Fibroblast of skin of left biceps (primary cell): ENCODE results near the gene RPIA.
"Not testable (repeated sequence)": the region's sequence is repeated elsewhere in the genome, so short reads cannot be mapped to it uniquely, and the experiment has no call there.

Source experiments
- DNase-seq, 2 experiments: peaks; one replicate each; pipeline ENCODE4 v3.0.0-alpha.2; 2013; ENCODE audit warnings: low read depth in 2 of 2

Gene RPIA

DNA sequence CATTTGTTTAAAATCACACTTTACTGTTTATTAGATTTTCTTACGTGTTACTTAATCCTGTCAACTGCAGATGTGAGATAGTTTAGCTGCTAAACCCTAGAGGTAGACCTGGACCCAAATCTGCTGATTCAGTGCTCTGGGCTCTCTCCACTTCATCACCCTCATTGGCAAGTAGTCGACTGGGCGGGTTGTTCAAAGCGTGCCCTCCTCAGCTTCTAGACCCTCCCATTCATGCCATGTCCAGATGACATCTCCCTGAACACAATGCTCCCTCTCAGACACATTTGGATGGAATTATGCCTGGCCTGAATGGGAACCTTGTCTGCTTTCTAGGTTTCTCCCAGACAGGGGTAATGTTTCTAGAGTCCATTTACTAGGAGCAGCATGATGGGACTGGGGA lies 43.7 kb downstream of the RPIA start:
- DNase-seq, result no peak

DNA sequence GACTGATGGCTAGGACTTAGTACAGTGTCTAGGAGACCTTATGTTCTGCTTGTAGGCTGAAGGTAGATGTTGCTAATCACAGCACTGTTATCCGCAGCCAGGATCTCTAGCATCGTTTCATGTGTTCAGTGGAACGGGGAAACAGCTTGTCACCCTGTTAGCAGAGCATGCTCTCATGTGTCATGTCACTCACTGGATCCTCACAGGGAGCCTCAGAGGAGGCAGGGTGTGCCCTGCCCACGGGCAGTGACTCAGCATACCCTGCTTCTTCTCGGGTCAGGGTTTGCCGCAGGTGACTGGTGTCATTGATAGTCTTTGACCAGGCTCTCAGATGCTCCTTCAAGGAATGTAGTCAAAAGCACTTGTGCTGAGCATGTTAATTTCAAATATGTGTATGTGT lies 44.4 kb downstream of the RPIA start:
- no peak for DNase-seq

DNA sequence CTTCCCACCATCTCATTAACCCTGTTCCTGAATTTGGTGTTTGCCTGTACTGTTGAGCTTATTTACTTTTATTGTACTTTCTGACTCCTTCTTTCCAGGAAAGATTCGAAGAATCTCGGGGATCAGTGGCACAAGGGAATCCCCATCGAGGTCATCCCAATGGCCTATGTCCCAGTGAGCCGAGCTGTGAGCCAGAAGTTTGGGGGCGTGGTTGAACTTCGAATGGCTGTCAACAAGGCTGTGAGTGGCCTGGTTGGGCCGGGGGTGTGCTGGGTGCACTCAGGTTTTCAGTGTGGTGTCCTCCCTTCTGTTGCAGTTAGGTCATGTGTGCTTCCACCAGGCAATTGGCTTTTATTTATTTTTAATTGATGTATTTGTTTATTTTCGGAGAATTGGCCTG lies 45.0 kb downstream of the RPIA start:
- no peak for DNase-seq

DNA sequence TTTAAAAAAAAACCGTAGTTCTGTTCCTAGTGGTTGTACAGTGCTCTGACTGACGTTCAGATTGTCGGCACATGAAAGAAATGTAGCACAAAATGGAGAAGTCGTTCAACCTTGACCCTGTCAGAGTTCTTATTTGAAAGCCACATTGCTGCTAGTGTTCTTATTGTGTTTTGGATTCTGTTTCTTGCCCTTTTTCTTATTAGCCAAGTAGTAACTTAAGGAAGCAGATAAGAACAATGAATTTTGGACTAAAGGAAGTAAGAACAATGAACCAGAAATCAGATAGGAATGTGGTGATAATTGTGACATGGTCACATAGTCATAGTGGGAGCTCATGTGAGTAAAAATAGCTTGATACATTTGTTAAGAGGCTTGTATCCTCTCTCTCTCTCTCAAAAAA lies 45.9 kb downstream of the RPIA start:
- DNase-seq, result no peak

DNA sequence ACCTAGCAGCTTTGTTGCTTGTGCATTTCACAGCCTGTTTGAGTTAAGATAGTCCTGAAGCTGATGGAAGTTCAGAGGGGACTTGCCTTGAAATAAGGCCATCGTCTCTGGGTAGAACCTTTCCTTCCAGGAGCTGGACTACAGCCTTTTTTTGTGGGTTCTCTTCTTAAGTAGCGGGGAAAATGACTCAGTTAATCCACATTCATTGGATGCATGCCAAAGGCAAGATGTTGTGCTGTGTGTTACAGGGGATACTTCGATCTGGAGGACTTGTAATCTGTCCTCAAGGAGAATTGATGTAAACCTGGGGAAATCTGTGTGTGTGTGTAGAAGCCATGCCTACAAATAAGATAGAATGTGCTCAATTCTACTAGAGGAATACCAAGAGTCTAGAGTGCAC lies 46.8 kb downstream of the RPIA start:
- peak; percentile 9 to 10 for DNase-seq

DNA sequence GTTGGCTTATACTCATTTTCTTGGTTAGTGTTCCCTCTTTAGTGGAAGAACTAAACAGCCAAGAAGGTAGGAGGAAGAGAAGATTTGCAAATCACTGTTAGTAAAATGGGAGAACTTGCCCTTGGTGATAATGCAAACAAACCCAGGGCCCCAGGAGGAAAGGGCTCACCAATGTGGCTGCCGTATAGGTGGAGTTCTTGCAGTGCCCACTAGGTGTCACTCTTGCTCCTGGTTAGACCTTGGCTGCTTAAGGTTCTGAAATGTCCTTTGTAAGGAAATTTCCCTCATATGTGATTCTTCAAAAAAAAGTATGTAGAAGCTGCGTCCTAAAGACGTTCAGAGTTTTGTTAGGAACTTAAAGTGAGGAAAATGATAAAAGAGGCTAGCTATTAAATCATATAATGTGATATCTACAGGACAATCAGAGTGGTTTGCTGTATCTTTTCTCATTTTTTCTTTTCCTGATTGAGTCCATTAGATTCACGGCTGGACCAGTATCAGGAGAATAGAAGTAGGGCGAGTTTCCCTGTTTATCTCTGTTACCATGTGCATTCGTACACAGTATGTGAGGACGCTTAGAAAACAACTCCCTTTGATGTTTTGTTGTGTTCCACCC lies 48.6 kb downstream of the RPIA start:
- peak in 1 of 2 experiments; percentile 20 for DNase-seq

DNA sequence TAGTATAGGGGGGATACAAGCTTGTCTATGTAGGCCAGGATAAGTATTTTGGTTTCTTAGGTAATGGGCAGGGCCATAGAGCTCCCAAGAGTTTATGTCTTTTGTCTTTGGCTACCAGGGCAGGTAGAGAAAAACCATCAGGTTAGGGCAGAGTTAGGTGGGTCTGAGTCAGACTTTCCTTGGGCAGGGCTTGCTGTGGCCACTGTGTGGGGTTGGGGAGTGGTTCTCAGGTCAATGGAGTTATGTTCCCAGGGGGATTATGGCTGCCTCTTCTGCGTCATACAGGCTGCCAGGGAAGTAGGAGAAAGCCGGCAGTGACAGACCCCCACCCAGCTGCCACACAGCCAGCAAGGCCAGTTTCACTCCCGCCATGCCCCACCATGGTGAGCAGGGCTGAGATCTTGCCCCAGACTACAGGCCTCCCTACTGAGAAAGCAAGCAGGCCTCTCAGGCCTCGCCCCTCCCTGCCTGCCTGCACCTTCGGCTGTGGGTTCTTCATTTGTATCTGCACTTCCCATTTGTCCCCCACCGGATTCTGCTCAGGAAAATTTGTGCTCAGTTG lies 55.5 kb downstream of the RPIA start:
- no peak for DNase-seq

DNA sequence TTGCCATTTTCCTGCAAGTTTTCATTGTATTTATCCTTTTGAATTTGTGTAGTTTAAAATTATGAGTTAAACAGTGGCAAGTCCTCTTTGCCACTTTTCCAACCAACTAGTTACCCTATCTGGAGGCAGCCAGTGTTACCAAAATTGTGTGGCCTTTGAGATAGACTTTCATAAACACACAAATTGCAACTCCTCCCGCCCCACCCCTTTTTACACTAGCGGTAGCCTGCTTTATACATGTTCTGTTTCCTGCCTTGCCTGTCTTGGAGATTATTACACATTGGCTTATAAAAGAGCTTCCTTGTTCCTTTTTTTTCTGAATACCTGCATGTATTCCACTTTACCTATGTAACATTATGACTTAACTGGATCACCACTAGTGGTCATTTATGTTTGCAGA lies 56.5 kb downstream of the RPIA start:
- DNase-seq, result no peak

DNA sequence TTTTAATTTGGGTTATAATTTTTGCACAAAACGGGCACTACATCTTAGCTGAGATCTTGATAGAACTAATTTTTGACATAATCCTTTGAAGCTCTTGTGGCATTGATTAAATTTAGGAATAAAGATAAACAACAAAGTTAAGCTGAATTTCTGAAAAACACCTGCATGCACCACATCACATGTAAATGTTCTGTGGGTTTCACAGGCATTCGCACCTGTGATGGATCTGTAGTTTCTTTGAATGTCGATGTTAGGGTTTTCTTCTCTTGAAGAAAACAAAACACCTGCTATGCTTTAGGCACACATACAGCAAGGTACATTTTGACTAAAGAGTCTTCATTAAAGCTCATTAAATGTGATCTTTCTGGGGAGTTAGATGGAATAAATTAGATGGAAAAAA lies 60.3 kb downstream of the RPIA start:
- no peak for DNase-seq

DNA sequence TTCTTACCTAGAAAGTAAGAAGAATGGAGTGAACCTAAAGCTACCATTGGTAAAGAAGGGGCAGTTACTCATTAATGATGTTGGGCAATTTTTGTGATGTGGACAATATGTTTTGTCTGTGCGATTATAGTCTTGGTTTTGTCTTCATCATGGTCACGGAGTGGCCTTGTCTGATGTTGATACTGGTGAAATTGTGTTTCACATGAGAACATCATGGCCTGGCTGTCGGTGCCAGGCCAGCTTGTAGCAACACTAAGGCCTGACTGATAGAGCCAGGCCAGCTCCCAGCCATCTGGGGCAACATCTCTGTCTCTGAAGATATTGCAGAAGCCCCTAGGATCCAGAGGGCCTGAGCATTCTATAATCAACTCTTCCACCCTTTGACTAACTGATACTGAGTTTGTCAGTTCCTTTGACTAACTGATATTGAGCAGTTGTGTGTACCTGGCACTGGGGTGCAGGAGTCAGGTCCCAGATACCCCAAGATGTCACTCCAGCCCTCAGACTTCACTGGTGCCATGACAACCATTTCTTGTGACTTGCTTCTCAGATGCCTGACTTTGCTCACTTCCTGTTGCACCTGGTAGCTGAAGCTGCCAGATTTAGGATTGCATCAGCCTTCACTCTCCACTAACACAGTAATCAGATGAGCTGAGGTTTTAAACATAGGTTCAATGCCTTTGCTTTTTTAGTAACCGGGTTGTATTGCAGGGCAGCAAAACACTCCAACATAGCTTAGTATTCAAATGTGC lies 62.5 kb downstream of the RPIA start:
- DNase-seq, result no peak

DNA sequence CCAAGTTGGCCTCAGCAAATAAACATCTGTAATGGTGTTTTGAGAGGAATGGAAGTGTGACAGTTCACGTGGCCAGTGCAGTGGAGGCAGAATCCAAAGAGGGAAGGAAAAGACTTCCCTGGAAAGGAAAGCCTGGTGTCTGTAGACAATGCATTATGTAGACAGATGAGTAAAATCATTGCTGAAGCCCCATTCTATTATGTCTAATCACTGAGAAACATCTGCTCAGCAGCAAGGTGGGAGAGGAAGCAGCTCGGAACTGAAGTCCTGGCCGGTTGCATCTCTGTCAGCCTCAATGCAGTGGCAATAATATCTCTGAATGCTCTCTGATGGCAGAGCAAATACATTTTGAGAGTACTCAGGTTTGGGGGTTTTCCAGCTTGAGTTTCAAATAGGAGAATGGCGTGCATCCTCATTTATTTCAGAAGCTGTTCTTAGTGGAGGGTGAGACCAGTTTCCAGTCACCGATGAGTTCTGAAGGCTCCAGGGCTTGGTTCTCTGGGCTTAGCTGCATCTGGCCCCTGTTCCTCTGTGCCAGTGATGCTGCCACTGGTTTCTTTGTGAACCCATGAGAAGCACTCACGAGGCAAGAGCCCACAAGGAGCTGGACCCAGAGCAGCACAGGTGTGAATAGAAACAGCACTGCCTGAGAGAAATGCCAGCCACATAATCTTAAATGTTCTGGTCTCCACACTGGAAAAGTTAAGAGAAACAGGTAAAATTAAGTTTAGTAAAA lies 63.3 kb downstream of the RPIA start:
- no peak for DNase-seq

DNA sequence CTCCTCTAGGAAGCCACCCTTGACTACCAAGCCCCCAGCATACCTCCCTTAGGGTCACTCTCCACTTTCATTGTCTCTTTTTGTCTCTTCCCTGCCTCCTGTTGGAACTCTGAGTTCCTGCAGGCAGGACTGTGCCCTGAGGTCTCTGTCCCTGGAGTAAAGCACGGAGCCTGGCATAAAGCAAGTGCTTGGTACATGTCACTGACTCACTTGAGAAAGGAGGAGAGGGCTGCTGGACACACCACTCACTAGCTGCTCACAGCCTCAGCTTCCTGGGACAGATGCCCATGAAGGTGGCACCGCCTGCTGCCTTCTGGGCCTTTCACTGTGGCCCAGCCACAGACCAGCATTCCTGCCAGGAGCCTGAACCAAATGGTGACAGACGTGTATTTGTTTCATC lies 64.4 kb downstream of the RPIA start:
- DNase-seq, result no peak

DNA sequence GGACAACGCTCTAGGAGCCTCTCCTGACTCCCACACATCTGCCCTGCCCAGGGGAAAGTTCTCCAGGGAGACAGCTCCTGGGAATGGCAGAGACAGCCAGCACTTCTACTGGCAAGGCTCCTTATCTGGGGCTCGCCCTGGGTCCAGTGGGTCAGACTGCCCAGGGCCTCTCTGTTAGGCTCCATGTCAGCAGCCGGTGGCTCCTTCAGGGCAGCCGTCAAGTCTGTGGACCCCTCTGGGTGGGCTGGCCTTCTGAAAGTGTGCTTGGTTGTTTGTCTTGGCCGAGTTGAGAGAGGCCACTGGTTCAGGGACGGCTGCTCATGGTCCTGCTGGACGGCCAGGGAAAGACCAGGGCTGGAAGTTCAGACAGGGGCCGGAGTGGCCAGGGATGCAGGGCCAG lies 65.6 kb downstream of the RPIA start:
- DNase-seq, result no peak

DNA sequence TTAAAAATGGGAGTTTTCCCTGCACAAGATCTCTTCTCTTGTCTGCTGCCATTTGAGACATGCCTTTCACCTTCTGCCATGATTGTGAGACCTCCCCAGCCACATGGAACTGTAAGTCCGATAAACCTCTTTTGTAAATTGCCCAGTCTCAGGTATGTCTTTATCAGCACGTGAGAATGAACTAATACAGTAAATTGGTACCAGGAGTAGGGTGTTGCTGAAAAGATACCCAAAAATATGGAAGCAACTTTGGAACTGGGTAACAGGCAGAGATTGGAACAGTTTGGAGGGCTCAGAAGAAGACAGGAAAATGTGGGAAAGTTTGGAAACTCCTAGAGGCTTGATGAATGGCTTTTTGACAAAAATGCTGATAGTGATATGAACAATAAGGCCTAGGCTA lies 67.2 kb downstream of the RPIA start:
- not testable (repeated sequence) for DNase-seq

DNA sequence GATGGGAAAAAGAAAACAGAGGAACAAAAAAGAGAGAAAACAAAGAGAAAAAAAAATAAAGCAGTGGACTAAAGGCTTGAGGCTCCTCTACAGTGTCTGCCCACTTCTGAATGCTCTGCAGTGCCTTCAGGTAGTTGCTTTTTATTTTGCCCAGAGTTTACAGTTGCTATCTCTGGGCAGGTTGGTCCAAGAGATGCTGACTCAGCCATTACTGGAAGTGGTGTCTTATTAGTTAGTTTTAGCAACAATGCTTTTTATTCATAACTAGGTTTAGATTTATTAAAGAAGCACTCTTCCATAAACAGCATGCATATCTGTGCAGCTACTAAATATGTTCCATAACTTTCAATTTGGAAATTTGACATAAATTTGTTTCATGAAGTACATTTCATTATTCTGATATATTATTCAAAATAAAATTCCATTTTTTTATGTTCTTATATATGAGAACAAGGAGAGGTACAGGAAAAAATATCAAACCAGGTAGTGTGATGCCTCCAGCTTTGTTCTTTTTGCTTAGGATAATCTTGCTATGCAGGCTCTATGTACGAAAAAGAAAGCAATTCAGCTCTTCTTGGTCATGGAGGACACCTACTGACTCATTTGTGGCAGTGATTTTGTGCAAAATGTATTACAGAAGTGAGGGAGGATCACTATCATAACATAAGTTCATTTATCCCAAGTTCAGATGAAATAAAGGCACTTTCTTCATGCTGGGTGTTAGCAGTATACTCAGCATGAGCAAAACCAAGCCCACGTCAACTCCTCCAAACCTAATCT lies 69.5 kb downstream of the RPIA start:
- DNase-seq, result no peak

DNA sequence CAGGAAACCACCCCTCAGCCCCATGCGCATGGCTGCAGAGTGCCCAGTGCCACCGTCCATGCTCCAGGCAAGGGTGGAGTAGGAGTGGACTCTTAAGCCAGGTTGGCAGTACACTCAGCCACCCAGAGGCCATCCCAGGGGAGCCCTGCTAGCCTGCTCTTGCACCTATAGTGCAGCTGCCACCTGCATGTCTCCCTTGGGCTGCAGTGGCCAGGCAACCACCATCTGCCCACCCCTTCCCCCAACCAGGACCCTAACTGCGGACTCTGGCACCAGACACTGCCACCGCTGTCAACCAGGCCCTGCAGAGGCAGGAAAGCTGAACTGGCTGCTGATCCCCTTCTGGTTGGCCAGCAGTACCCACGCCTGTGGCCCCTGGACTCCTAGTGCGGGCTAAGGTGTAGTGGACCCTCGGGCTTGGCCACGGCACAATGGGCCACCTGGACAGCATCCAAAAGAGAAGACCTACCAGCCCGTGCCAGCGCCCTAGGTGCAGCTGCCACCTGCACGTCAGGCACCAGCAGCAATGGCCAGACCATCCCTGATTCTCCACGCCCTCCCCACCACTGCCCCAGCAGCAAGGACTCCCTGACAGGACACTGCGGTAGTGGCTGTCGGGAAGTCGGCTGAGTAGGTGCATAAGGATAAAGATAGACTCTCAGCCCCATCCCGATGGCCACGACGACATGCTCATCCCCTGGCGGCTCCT lies 72.8 kb downstream of the RPIA start:
- DNase-seq, result no peak

DNA sequence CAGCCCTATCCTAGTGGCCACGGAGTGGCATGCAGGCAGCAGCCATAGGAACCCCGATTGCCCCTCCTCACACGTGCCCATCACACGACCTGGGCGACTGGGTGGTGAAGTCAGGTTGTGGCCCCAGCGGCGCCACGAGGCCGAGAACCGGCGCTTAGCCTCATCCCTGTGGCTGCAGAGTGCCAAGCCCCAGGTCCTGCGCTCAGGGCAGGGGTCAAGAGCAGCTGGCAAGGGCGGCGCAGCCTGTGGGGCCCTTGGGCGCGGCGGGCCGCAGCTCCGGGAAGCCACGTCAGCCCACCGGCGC lies 73.3 kb downstream of the RPIA start:
- no peak for DNase-seq

DNA sequence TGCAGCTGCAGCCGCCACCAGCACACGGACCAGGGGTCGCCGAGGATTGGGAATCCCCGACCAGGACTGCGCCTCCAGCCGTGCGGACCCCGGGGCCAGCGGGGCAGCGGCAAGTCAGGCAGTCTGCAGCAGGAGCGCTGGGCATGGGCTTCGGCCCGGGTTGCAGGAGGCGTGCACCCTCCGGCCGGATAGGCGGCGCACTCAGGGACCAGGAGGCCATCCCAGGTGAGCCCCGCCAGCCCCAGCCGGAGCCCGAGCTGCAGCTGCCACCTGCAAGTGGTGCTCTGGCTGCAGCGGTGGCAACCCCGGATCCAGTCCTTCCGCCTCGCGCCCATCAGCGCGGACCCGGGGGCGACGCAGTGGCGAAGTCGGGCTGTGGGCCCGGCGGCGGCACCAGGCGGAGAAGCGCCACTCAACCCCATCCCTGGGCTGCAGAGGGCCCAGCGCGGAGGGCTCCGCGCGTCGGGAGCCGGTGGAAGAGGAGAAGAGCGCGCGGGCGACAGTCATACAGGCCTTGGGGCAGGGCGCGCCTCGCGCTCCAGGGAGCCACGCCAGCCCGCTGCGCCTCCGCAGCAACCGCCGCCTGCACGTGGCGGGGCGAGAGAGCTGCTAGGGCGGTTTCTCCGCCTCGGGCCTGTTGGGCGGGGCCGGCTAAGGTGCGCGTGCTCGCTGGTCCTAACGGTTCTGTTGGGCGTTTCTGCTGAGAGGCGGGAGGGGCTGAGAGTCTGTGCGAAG lies 73.8 kb downstream of the RPIA start:
- no peak for DNase-seq

DNA sequence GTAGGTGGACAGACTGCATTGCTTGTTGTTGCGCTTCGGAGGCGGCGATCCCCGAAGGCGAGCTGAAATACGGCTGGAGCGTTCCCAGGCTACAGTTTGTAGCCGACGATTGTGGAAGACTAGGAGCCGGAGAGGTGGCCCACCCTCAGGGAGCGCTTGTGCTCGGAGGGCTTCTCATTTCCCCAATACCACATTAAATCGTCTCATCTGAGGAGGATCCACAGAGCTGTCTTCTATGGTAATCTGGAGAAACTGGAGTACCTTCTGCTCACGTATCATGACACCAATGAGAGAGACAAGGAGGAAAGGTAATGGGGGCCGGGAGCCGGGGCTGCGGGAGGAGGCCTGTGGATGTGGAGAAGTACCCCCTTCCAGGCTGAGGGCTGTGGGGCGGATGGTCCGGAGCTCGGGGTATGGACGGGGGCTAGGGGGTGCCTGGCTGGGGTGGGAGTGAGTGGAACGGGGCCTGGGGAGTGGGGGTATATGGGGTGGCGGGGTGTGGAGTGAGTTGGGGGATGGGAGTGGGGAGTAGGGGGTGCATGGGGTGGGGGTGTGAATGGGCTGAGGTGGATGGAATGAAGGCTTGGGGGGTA lies 74.5 kb downstream of the RPIA start:
- DNase-seq, result not testable (repeated sequence)

DNA sequence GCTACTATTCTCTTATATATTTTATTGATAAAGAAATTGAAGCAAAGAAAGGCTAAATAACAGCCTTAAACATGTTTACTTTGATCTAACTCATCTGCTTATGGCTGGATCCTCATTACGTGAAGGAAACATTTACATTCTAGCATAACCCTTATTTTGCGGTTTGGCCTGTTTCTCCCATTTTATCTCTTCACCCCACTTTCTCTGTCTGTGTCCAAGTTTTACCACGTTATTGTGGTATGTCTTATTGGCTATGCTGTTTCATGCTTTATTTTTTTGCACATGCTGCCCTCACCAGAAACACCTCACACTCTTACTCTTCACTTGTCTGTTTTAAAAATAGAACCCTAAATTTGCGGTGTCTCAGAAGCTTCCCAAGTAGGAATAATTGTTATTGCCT lies 78.5 kb downstream of the RPIA start:
- no peak for DNase-seq
